H1 (cell line): ENCODE results near the gene SLC9C2. TPM values are rescaled to one million over a fixed set of nuclear protein-coding genes. Genes with fewer than 3 reads are reported as not detected.

Experiments used
- CTCF ChIA-PET: fragments of 300-600 bp; sonication (Branson Sonifier 250); formaldehyde crosslinking; loops from one replicate; lab custom pipeline; 2021; ENCODE audit not compliant: partially characterized antibody; lab: Charles Lee
- POLR2A ChIA-PET: fragments of 300-600 bp; sonication (Branson Sonifier 250); formaldehyde crosslinking; loops from one replicate; lab custom pipeline; 2021; ENCODE audit warnings: inconsistent platforms; ENCODE audit not compliant: partially characterized antibody; lab: Charles Lee
- DNase-seq, 2 experiments: peaks; one replicate each; pipeline versions ENCODE4 v3.0.0 to v3.0.0-alpha.2; 2010 to 2022; ENCODE audit warnings: low spot score in 2 of 2, low read depth in 1 of 2, mixed read lengths in 1 of 2
- FAIRE-seq: peaks from 2 replicates; lab custom pipeline; 2011; peaks lifted over from hg19 to GRCh38; lab: Jason Lieb, UNC
- H2AFZ ChIP-seq: 2 replicates; pipeline ENCODE4 v1.8.1; 2012; ENCODE audit warnings: low read length, inconsistent platforms
- H2AK5ac ChIP-seq: 2 replicates; pipeline ENCODE4 v1.6.1; 2013; ENCODE audit warnings: low read depth, low read length
- H2BK120ac ChIP-seq: replicated peaks from 2 replicates; pipeline ENCODE3; 2013; ENCODE audit warnings: low read depth, low read length, inconsistent platforms
- H2BK12ac ChIP-seq: 2 replicates; pipeline ENCODE4 v1.6.1; 2013; ENCODE audit warnings: low read depth, low read length
- H2BK15ac ChIP-seq: 2 replicates; pipeline ENCODE4 v1.6.1; 2013; ENCODE audit warnings: low read length
- H2BK20ac ChIP-seq: 2 replicates; pipeline ENCODE4 v1.6.1; 2013; ENCODE audit warnings: low read length
- H2BK5ac ChIP-seq: 2 replicates; pipeline ENCODE4 v1.6.1; 2013; ENCODE audit warnings: low read depth, low read length
- H3K14ac ChIP-seq: 2 replicates; pipeline ENCODE4 v1.6.1; 2013; ENCODE audit warnings: inconsistent platforms; ENCODE audit not compliant: insufficient read length
- H3K18ac ChIP-seq: 2 replicates; pipeline ENCODE4 v1.6.1; 2013; ENCODE audit warnings: low read length; ENCODE audit errors: extremely low read depth
- H3K23ac ChIP-seq: 2 replicates; pipeline ENCODE4 v1.6.1; 2013; ENCODE audit warnings: inconsistent platforms; ENCODE audit not compliant: insufficient read length
- H3K23me2 ChIP-seq: 2 replicates; pipeline ENCODE4 v1.6.1; 2013; ENCODE audit warnings: low read depth, low read length
- H3K27ac ChIP-seq: 2 replicates; pipeline ENCODE4 v1.6.1; 2011; ENCODE audit warnings: low read depth, low read length, inconsistent platforms
- H3K27me3 ChIP-seq, 4 experiments: replicated peaks in 1 of 4; 1 replicate in 1 of 4; 2 replicates in 3 of 4; pipeline versions ENCODE4 v1.6.1 to v1.8.1; 2011 to 2013; ENCODE audit warnings: low read length in 3 of 4, mild to moderate bottlenecking in 3 of 4, inconsistent platforms in 2 of 4, mixed read lengths in 2 of 4, moderate library complexity in 1 of 4; ENCODE audit not compliant: control insufficient read depth in 3 of 4, insufficient read depth in 3 of 4; ENCODE audit errors: extremely low read depth in 1 of 4
- H3K36me3 ChIP-seq, 4 experiments: 2 replicates each; pipeline versions ENCODE4 v1.6.1 to v1.8.1; 2011 to 2013; ENCODE audit warnings: mild to moderate bottlenecking in 4 of 4, low read length in 3 of 4, moderate library complexity in 2 of 4, control low read depth in 1 of 4, inconsistent platforms in 1 of 4; ENCODE audit not compliant: insufficient read depth in 4 of 4, control insufficient read depth in 2 of 4
- H3K4ac ChIP-seq: replicated peaks from 2 replicates; pipeline ENCODE3; 2013; ENCODE audit warnings: low read length, low read depth, mixed read lengths, inconsistent platforms; ENCODE audit not compliant: insufficient read length
- H3K4me1 ChIP-seq, 4 experiments: replicated peaks in 1 of 4; 1 replicate in 1 of 4; 2 replicates in 3 of 4; pipeline versions ENCODE4 v1.6.1 to v1.8.1; 2011 to 2013; ENCODE audit warnings: low read length in 3 of 4, inconsistent platforms in 2 of 4, mixed read lengths in 1 of 4; ENCODE audit not compliant: insufficient read depth in 4 of 4, control insufficient read depth in 3 of 4
- H3K4me2 ChIP-seq, 2 experiments: 2 replicates each; pipeline versions ENCODE4 v1.6.1 to v1.8.1; 2011 to 2013; ENCODE audit warnings: low read depth in 2 of 2, low read length in 2 of 2, control low read depth in 1 of 2, inconsistent platforms in 1 of 2, mild to moderate bottlenecking in 1 of 2; ENCODE audit not compliant: insufficient read depth in 1 of 2
- H3K4me3 ChIP-seq, 4 experiments: fragments of 200-600, 300-600 bp in 1 of 4; sonication (generic), shearing (Covaris generic), sonication (Bioruptor Twin) in 1 of 4; 2 replicates each; pipeline versions ENCODE4 v1.5.1 to v1.8.1; 2011 to 2016; ENCODE audit warnings: low read length in 4 of 4, low read depth in 3 of 4, control low read depth in 2 of 4, inconsistent platforms in 2 of 4, mild to moderate bottlenecking in 2 of 4, mixed read lengths in 1 of 4, moderate library complexity in 1 of 4; ENCODE audit not compliant: insufficient read depth in 2 of 4; ENCODE audit errors: extremely low read depth in 1 of 4
- H3K56ac ChIP-seq: replicated peaks from 2 replicates; pipeline ENCODE3; 2013; ENCODE audit warnings: low read depth, mild to moderate bottlenecking, mixed read lengths, low read length, inconsistent platforms; ENCODE audit not compliant: insufficient read length
- H3K79me1 ChIP-seq: 2 replicates; pipeline ENCODE4 v1.6.1; 2013; ENCODE audit warnings: low read depth, low read length, control low read depth
- H3K79me2 ChIP-seq, 2 experiments: 2 replicates each; pipeline versions ENCODE4 v1.6.1 to v1.8.1; 2012 to 2013; ENCODE audit warnings: low read length in 2 of 2, mild to moderate bottlenecking in 2 of 2, inconsistent platforms in 1 of 2; ENCODE audit not compliant: insufficient read depth in 2 of 2, control insufficient read depth in 1 of 2
- H3K9ac ChIP-seq, 4 experiments: replicated peaks in 1 of 4; 1 replicate in 1 of 4; 2 replicates in 3 of 4; pipeline versions ENCODE4 v1.6.1 to v1.8.1; 2011 to 2013; ENCODE audit warnings: low read depth in 3 of 4, low read length in 3 of 4, control low read depth in 2 of 4, mild to moderate bottlenecking in 2 of 4, moderate library complexity in 2 of 4, inconsistent platforms in 1 of 4; ENCODE audit errors: extremely low read depth in 1 of 4
- H3K9me3 ChIP-seq, 2 experiments: 2 replicates each; pipeline versions ENCODE4 v1.6.1 to v1.8.1; 2012 to 2013; ENCODE audit warnings: mild to moderate bottlenecking in 2 of 2, moderate library complexity in 2 of 2, control low read depth in 1 of 2, inconsistent platforms in 1 of 2, low read depth in 1 of 2, low read length in 1 of 2, mixed read lengths in 1 of 2; ENCODE audit not compliant: insufficient read depth in 2 of 2
- H4K20me1 ChIP-seq, 2 experiments: replicated peaks in 1 of 2; 2 replicates each; pipeline versions ENCODE3 to v1.8.1; 2011 to 2013; ENCODE audit warnings: inconsistent platforms in 2 of 2, low read length in 2 of 2, mild to moderate bottlenecking in 1 of 2; ENCODE audit not compliant: insufficient read depth in 2 of 2, control insufficient read depth in 1 of 2
- H4K5ac ChIP-seq: 2 replicates; pipeline ENCODE4 v1.6.1; 2013; ENCODE audit warnings: low read length, low read depth, mixed read lengths, inconsistent platforms; ENCODE audit not compliant: insufficient read length
- H4K8ac ChIP-seq: 2 replicates; pipeline ENCODE4 v1.8.0; 2013; ENCODE audit warnings: mild to moderate bottlenecking, moderate library complexity, low read length, inconsistent platforms; ENCODE audit not compliant: insufficient read depth; ENCODE audit errors: extremely low read depth
- H4K91ac ChIP-seq: replicated peaks from 2 replicates; pipeline ENCODE3; 2013; ENCODE audit warnings: low read length, mixed read lengths, inconsistent platforms; ENCODE audit not compliant: insufficient read length
- ASH2L ChIP-seq: fragments of 200-600, 300-600 bp; sonication (generic); IDR thresholded peaks from one replicate; pipeline ENCODE4 v1.7.1; 2017; ENCODE audit warnings: low read length
- POLR2A ChIP-seq, 2 experiments: IDR thresholded peaks; 1 replicate in 1 of 2; 2 replicates in 1 of 2; pipeline ENCODE4 v1.6.1; 2011; ENCODE audit warnings: low read depth in 2 of 2, low read length in 2 of 2, mild to moderate bottlenecking in 2 of 2; ENCODE audit errors: control extremely low read depth in 1 of 2
- POLR2AphosphoS5 ChIP-seq: IDR thresholded peaks from 2 replicates; pipeline ENCODE4 v1.6.1; 2011; ENCODE audit warnings: low read depth, low read length
- POU5F1 ChIP-seq: IDR thresholded peaks from 2 replicates; pipeline ENCODE4 v1.6.1; 2011; ENCODE audit warnings: low read depth, mild to moderate bottlenecking, low read length, moderate library complexity
- RAD21 ChIP-seq, 2 experiments: IDR thresholded peaks in 1 of 2; conservative IDR thresholded peaks in 1 of 2; 2 replicates each; pipeline ENCODE4 v1.6.1; 2011; ENCODE audit warnings: low read depth in 2 of 2, low read length in 2 of 2, improper control_type of control experiment in 1 of 2, inconsistent platforms in 1 of 2, mild to moderate bottlenecking in 1 of 2, moderate library complexity in 1 of 2
- WGBS, 2 experiments: shearing (Covaris generic) in 1 of 2; methylation state at CpG; one replicate each; pipeline versions ENCODE4 v1.1.6 to v1.1.7; 2013 to 2015; ENCODE audit warnings: low lambda C conversion rate in 2 of 2, mixed read lengths in 2 of 2, inconsistent platforms in 1 of 2, low coverage in 1 of 2, missing lambda C conversion rate in 1 of 2; ENCODE audit not compliant: insufficient replicate concordance in 2 of 2, insufficient coverage in 1 of 2, insufficient read length in 1 of 2; ENCODE audit errors: extremely low coverage in 1 of 2, missing lambda C conversion rate in 1 of 2; 5-methylcytosine and 5-hydroxymethylcytosine counted together
- polyA plus RNA-seq, 7 experiments: library from polyadenylated mRNA; depleted of rRNA in 3 of 7; stranded (reverse) in 5 of 7; unstranded in 2 of 7; fragments of >200 nt in 5 of 7; fragments of 200-250 nt in 2 of 7; gene quantifications; 1 replicate in 5 of 7; 2 replicates in 1 of 7; 4 replicates in 1 of 7; pipeline versions ENCODE4 v1.2.1 to v1.2.3, GENCODE V29; 2011 to 2013; ENCODE audit warnings: missing spikeins in 2 of 7, mixed read lengths in 2 of 7
- total RNA-seq: library from RNA; stranded (reverse); fragmentation: NEBNext Ultra II Directional; extraction: Animal tissue kit (Norgen Biotek cat#: 25700); gene quantifications from 2 replicates; pipeline ENCODE4 v1.2.1, GENCODE V29; 2021
- TF ChIP-seq, protein P1 (sequence below): IDR thresholded peaks from 2 replicates; pipeline ENCODE4 v1.6.1; 2011; ENCODE audit warnings: low read depth, mild to moderate bottlenecking, low read length; ENCODE audit not compliant: insufficient read depth
- TF ChIP-seq, protein P2 (sequence below): IDR thresholded peaks from 2 replicates; pipeline ENCODE4 v1.6.1; 2011; ENCODE audit warnings: low read length, improper control_type of control experiment
- TF ChIP-seq, protein P3 (sequence below), 3 experiments: IDR thresholded peaks; 1 replicate in 2 of 3; 2 replicates in 1 of 3; pipeline versions ENCODE4 v1.5.1 to v1.6.1; 2011; ENCODE audit warnings: low read length in 3 of 3, mild to moderate bottlenecking in 3 of 3, inconsistent platforms in 2 of 3, low read depth in 1 of 3, moderate library complexity in 1 of 3; ENCODE audit not compliant: insufficient read depth in 1 of 3; ENCODE audit errors: control extremely low read depth in 1 of 3

Gene SLC9C2
- total and polyA plus RNA-seq, 2 of the 8 experiments (the other 6 are each of a cell fraction or from before 2014, with no cell fraction given): not detected

DNA sequence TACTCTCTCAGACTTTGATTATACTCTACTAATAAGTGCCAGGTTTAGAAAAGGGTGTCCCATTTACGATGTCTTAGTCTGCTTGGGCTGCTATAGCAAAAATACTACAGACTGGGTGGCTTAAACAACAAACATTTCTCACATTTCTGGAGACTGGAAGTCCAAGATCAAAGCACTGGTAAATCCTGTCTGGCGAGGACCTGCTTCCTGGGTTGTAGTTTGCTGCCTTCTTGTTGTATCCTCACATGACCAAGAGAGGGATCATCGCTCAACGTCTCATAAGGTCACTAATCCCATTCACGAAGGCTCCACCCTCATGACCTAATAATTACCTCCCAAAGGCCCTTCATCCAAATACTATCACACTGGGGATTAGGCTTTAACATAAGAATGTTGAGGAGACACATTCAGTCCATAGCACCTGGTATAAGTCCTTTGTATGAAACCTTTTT, 113.7 kb downstream of the SLC9C2 start:
- H3K79me2 ChIP-seq: 0 out of 4 replicates have a peak, but pooled peaks cover 0 to 2% of the 10 kb centered on the region in 2 experiments
- no peak overlapping the region for H4K91ac ChIP-seq
- no peak overlapping the region for H2AFZ ChIP-seq
- no peak overlapping the region for H2BK12ac ChIP-seq
- H4K5ac ChIP-seq: no peak overlapping the region
- FAIRE-seq: peak; percentile 63
- no peak overlapping the region for H4K8ac ChIP-seq
- H3K4me2 ChIP-seq: no peak overlapping the region
- no peak overlapping the region for H3K4ac ChIP-seq
- no peak overlapping the region for H3K56ac ChIP-seq
- TF ChIP-seq ASH2L (no peak), POLR2A (IDR thresholded peaks at IDR 0.05; ENCODE audit: control extremely low read depth in 1 of 2, low read depth in 2 of 2, low read length in 2 of 2) (peak in 1 of 2 experiments; percentile 89; a peak in 2 of 3 replicates), RAD21 (IDR thresholded peaks at IDR 0.05 in 1 of 2, conservative IDR thresholded peaks at IDR 0.05 in 1 of 2; ENCODE audit: low read depth in 2 of 2, low read length in 2 of 2) (peak; percentile 55 to 57), POU5F1 (no peak), POLR2AphosphoS5 (peak; percentile 74)
- TF ChIP-seq, protein P1, sequence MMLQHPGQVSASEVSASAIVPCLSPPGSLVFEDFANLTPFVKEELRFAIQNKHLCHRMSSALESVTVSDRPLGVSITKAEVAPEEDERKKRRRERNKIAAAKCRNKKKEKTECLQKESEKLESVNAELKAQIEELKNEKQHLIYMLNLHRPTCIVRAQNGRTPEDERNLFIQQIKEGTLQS: no peak
- TF ChIP-seq, protein P2, sequence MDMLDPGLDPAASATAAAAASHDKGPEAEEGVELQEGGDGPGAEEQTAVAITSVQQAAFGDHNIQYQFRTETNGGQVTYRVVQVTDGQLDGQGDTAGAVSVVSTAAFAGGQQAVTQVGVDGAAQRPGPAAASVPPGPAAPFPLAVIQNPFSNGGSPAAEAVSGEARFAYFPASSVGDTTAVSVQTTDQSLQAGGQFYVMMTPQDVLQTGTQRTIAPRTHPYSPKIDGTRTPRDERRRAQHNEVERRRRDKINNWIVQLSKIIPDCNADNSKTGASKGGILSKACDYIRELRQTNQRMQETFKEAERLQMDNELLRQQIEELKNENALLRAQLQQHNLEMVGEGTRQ: 0 out of 2 replicates have a peak, but pooled peaks have one; percentile 41
- TF ChIP-seq, protein P3, sequence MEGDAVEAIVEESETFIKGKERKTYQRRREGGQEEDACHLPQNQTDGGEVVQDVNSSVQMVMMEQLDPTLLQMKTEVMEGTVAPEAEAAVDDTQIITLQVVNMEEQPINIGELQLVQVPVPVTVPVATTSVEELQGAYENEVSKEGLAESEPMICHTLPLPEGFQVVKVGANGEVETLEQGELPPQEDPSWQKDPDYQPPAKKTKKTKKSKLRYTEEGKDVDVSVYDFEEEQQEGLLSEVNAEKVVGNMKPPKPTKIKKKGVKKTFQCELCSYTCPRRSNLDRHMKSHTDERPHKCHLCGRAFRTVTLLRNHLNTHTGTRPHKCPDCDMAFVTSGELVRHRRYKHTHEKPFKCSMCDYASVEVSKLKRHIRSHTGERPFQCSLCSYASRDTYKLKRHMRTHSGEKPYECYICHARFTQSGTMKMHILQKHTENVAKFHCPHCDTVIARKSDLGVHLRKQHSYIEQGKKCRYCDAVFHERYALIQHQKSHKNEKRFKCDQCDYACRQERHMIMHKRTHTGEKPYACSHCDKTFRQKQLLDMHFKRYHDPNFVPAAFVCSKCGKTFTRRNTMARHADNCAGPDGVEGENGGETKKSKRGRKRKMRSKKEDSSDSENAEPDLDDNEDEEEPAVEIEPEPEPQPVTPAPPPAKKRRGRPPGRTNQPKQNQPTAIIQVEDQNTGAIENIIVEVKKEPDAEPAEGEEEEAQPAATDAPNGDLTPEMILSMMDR (IDR thresholded peaks at IDR 0.05; ENCODE audit: control extremely low read depth in 1 of 3, insufficient read depth in 1 of 3, low read depth in 1 of 3, low read length in 3 of 3): peak in 1 of 3 experiments; percentile 45; a peak in 2 of 4 replicates
- H3K4me3 ChIP-seq: no peak overlapping the region
- H3K36me3 ChIP-seq: peaks cover 26 to 71% (median 46%) of the 10 kb centered on the region in 4 experiments
- no peaks in the 10 kb centered on the region for H3K27me3 ChIP-seq
- no peak overlapping the region for H3K9ac ChIP-seq
- H3K27ac ChIP-seq: no peak overlapping the region
- no peaks in the 10 kb centered on the region for H4K20me1 ChIP-seq
- no peak overlapping the region for H3K18ac ChIP-seq
- no peak overlapping the region for H2AK5ac ChIP-seq
- no peak for DNase-seq
- H2BK15ac ChIP-seq: no peak overlapping the region
- 91% methylated on average over 5 of the region's 5 CpGs; no CpG with 5 or more reads in 1 of the 2 experiments for WGBS, 2 experiments
- H3K23me2 ChIP-seq: no peaks in the 10 kb centered on the region
- H2BK120ac ChIP-seq: no peak overlapping the region
- no peak overlapping the region for H3K14ac ChIP-seq
- CTCF ChIA-PET: interaction anchor here (1.2 to 4.4 kb wide), 5 partner anchors 11 to 60 kb away, joined by 3 to 16 read pairs (median 4); no protein-coding TSS in a partner anchor
- peaks cover 19% of the 10 kb centered on the region in 2 experiments; a peak in 2 of 4 replicates for H3K9me3 ChIP-seq
- peaks cover 0 to 3% (median 1%) of the 10 kb centered on the region in 4 experiments; a peak in 2 of 7 replicates for H3K4me1 ChIP-seq
- POLR2A ChIA-PET: interaction anchor here (1.1 to 4.9 kb wide), 5 partner anchors 12 to 114 kb away, joined by 3 to 53 read pairs (median 4); partner anchors contain the start of genes PRDX6 and SLC9C2
- H2BK20ac ChIP-seq: no peak overlapping the region
- H2BK5ac ChIP-seq: no peak overlapping the region
- H3K23ac ChIP-seq: no peak overlapping the region
- H3K79me1 ChIP-seq: no peaks in the 10 kb centered on the region
